Measurements from ENCODE around the gene AIP.

DNA sequence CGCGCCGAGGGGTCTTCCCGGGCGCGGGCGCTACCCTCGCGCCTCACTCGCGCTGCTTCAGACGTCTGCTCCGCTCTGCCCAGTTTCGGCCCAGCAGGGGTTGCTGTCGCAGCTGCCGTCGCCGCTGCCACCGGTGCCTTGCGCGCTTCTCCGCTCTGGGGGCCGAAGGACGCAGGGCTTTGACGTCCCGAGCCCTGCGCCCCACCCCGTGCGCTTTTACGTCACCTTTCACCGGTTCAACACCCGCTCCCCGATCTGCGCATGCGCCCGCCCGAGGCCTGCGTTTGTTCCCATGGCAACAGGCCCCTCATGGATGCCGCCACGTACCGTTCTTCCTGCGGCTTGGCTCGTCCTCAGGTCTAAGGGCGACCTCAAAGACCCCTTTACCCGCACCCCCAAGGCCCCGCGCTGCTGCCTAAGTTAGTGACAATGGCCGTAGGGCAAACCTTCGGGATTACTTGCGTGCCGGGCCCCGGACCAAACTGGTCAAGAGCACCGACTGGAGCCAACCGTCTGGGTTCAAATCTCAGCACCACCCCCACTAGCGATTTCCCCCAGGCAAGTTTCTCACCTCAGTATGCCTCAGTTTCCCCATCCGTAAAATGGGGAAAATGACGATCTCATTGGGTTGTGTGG lies 25.8 kb downstream of the AIP start:
- TF ChIP-seq, protein P1, sequence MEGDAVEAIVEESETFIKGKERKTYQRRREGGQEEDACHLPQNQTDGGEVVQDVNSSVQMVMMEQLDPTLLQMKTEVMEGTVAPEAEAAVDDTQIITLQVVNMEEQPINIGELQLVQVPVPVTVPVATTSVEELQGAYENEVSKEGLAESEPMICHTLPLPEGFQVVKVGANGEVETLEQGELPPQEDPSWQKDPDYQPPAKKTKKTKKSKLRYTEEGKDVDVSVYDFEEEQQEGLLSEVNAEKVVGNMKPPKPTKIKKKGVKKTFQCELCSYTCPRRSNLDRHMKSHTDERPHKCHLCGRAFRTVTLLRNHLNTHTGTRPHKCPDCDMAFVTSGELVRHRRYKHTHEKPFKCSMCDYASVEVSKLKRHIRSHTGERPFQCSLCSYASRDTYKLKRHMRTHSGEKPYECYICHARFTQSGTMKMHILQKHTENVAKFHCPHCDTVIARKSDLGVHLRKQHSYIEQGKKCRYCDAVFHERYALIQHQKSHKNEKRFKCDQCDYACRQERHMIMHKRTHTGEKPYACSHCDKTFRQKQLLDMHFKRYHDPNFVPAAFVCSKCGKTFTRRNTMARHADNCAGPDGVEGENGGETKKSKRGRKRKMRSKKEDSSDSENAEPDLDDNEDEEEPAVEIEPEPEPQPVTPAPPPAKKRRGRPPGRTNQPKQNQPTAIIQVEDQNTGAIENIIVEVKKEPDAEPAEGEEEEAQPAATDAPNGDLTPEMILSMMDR (IDR thresholded peaks at IDR 0.05), result peak in 1 of 6 experiments; percentile 21
- TF ChIP-seq POLR2A (IDR thresholded peaks at IDR 0.05), result peak; percentile 47 to 76
